HFF-Myc (cell line): ENCODE measurements around the gene ZNF467.

ENCODE experiments used
- DNase-seq: peaks from one replicate; pipeline ENCODE4 v3.0.0-alpha.2; 2011; ENCODE audit warnings: low read depth; ENCODE audit errors: extremely low read depth
- H3K4me3 ChIP-seq: replicated peaks from 2 replicates; pipeline ENCODE4 v1.5.1; 2011; ENCODE audit warnings: low read depth, mild to moderate bottlenecking, control low read depth, low read length
- TF ChIP-seq, protein P1 (sequence below): IDR thresholded peaks from 2 replicates; pipeline ENCODE4 v1.5.1; 2012; ENCODE audit warnings: mild to moderate bottlenecking, low read depth, low read length, control low read depth; ENCODE audit errors: missing control alignments

ZNF467 gene

DNA sequence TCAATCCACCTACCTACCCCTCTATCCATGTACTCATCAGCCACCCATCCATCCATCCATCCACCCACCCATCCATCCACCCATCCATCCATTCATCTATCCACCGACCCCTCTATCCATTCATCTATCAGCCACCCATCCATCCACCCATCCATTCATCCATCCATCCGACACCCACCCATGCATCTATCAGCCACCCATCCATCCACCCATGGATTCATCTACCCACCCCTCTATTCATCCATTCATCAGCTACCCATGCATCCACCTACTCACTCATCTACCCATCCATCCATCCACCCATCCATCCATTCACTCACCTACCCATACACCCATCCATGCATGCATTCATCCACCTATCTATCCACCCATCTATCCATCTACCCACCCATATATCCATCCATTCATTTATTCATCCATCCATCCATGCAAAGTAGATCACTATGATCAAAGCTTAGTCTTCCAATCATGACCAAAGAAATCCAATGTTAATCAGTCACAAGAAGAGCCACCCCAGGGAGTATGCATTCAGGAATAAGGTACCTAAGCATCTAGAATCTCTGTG lies 27.7 kb upstream of the ZNF467 start:
- DNase-seq, result no peak
- TF ChIP-seq, protein P1, sequence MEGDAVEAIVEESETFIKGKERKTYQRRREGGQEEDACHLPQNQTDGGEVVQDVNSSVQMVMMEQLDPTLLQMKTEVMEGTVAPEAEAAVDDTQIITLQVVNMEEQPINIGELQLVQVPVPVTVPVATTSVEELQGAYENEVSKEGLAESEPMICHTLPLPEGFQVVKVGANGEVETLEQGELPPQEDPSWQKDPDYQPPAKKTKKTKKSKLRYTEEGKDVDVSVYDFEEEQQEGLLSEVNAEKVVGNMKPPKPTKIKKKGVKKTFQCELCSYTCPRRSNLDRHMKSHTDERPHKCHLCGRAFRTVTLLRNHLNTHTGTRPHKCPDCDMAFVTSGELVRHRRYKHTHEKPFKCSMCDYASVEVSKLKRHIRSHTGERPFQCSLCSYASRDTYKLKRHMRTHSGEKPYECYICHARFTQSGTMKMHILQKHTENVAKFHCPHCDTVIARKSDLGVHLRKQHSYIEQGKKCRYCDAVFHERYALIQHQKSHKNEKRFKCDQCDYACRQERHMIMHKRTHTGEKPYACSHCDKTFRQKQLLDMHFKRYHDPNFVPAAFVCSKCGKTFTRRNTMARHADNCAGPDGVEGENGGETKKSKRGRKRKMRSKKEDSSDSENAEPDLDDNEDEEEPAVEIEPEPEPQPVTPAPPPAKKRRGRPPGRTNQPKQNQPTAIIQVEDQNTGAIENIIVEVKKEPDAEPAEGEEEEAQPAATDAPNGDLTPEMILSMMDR, result no peak
- H3K4me3 ChIP-seq, result no peak overlapping the region

DNA sequence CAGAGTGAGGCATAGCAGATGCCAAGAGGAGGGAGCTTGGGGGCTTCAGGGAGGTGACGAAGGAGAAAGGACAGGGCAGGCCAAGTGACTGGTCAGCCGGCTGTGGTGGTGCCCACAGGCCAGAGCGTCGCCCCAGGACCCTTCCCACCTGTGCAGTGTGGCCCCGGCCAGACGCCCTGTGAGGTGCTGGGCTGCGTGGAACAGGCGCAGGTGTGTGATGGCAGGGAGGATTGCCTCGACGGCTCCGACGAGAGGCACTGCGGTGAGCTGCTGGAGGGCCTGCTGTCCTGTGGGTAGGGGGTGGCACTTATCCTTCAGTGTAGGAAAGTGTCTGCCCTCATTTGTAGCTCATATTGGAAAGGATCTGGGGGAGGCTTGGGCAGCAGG lies 26.8 kb upstream of the ZNF467 start:
- no peak for DNase-seq

DNA sequence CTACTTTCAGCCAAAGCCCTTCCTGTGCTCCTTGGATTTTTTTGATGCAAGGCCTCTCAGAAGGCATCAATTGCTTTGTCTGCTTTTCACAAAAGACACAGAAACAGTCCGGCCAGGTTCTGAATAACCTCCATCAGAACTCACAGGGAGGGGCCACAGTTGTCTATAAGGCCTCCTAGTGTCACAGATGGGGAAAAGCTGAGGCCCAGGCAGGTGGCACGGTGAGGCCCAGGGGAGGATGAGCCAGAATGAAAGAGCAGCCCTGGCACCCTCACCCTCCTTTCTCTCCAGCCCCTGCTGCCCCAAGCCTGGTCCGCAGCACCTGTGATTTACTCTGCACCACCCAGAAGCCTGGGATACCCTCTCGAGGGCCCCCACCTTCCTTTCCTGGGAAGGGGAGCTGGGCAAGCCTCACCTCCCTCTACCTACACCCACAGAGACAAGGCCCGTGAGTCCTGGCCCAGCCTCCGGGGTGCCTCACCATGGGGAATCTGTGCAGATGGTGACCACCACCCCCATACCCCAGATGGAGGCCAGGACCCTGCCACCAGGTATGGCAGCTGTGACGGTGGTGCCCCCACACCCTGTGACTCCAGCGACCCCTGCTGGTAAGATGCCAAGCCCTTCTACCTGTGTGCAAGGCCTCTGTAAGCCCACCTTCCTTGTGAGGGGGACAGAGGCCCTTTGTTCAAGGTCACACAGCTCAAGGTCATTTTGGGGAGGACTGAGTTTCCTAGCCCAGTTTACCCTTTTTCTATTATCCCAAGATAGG lies 26.2 kb upstream of the ZNF467 start:
- TF ChIP-seq, protein P1, result peak; percentile 37
- no peak for DNase-seq
- H3K4me3 ChIP-seq, result no peak overlapping the region

More for the DNA sequence above, 26.8 kb upstream of the ZNF467 start:
- H3K4me3 ChIP-seq, result no peak overlapping the region
- TF ChIP-seq, protein P1, result no peak

DNA sequence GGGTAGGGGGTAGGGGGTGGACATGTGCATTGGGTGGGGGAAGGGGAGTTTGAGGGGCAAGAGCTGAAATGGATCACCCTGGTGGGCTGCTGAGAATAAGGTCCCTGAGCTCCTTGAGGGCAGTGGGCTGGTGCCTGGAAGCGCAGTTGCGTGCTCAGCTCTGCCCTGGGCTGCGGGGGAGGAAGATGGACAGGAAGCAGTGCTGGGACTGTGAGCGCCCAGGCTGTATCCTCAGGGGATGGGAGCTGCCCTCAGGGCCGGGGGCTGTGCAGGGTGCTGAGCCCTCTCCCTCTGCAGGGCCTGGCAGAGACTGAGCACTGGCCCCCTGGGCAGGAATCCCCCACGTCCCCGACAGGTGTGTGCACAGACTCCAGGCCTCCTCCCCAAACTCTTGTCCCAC lies 24.4 kb upstream of the ZNF467 start:
- TF ChIP-seq, protein P1, result no peak
- H3K4me3 ChIP-seq, result no peak overlapping the region
- no peak for DNase-seq

DNA sequence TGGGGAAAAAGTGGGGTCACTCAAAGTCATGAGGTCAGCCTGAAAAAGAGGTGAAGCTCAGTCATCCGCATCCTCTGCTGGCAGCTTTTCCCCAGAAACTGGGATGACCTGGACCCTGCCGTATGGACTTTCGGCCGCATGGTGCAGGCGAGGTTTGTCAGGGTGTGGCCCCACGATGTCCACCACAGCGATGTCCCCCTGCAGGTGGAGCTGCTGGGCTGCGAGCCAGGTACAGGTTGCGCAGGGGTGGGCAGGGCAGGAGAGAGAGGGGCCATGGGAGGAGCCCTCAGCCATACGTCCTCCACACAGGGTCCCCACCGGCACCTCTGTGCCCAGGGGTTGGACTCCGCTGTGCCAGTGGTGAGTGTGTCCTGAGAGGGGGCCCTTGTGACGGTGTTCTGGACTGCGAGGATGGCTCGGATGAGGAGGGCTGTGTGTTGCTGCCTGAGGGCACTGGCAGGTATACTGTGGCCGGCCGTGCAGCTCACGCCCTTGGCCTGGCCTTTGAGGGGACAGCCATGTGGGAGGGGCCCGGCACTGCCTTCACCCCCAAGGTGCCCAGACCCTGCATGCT lies 23.0 kb upstream of the ZNF467 start:
- TF ChIP-seq, protein P1, result no peak
- H3K4me3 ChIP-seq, result no peak overlapping the region
- DNase-seq, result no peak

DNA sequence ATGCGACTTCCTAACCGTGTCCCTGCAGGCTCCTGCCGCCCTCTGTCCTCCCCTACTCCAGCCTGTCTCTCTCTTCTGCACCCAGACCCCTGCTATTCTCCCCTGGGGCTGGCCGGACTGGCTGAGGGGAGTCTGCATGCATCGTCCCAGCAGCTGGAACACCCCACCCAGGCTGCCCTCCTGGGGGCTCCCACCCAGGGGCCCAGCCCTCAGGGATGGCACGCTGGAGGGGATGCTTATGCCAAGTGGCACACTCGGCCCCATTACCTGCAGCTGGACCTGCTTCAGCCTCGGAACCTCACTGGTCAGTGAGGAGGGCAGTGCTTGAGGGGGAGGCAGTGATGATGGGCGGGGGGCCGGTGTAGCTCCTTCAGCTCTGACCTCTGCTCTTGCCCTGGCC lies 21.7 kb upstream of the ZNF467 start:
- TF ChIP-seq, protein P1, result no peak
- DNase-seq, result no peak
- H3K4me3 ChIP-seq, result no peak overlapping the region

DNA sequence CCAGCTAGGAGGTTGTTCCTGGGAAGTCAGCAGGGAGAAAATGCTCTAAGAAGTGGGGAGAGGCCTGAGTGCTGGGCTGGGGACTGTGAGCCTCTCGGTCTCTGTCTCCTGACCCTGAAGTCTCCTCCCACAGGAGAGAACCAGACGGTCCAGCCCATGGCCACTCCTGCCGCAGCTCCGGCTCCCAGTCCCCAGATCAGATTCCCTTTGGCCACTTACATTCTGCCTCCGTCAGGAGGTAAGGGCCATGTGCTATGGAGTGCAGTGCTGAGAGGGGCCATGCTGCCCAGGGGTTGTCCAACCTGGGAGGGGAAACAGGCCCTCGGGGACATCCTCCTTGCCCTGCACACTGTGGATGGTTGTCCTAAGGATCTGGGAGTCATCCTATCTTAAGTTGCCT lies 21.3 kb upstream of the ZNF467 start:
- DNase-seq, result no peak
- no peak overlapping the region for H3K4me3 ChIP-seq
- TF ChIP-seq, protein P1, result no peak
